ENCODE measurements around the gene KAT5. TPM values are rescaled to one million over a fixed set of nuclear protein-coding genes. Genes with fewer than 3 reads are reported as not detected.
A peak's percentile ranks its signal among the peaks of the same experiment; 100 is the strongest.

KAT5 gene
- total and polyA plus RNA-seq, 2 donors (not counting 3 experiments of a cell fraction or from before 2014, with no cell fraction given): 35.8 to 48.8 TPM

DNA sequence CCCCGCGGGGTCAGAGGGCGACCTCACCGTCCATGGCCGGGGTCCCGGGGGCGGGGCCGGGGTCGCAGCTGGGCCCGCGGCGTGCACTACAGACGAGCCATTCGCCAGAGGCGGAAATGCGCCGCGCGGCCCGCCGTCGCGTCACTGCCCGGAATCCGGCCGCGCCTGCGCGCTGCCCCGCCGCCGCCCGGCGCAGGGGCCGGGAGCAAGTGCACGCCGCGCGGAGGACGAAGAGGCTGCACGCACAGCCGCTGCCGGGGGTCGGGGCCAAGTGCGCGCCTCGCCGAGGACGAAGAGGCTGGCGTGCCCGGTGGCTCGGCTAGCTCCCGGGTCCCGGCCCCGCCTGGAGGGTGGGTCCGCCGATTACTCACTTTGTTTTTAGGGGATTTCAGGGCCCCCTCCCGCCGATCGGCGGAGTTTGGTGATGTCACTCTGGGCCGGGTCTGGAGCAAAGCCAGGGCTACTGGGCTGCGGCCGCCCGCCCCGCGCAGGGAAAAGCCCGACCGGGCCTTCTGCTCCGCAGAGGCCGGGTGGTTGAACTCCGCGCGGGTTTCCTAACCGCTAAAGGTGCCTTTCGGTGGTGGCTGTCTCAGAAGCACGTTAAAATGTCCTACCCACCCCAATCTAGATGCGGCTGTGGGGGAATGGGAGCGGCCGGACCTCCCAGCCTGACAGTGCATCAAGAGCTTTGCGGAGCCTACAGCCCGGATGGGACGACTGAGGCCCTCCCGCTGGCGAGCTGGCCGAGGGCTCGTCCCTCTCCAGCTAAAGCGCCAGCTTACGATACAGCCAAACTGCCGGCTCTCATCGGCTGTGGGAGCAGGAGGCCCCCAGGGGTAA, 49.0 kb upstream of the KAT5 start, which contains the start of gene RELA:
TSS of gene RELA (minus strand) at position 118 of the 840 bp plus-strand sequence. CDS start at position 34, 84 bp downstream.
- TF ChIP-seq MAX (IDR thresholded peaks at IDR 0.05; ENCODE audit: insufficient read depth, insufficient read length) (peak; percentile 1), POLR2AphosphoS5 (IDR thresholded peaks at IDR 0.05; ENCODE audit: insufficient read depth, low read depth, low read length) (peak; percentile 89), FOS (IDR thresholded peaks at IDR 0.05; ENCODE audit: borderline replicate concordance, insufficient read depth, low read length) (peak; percentile 58), POLR2A (IDR thresholded peaks at IDR 0.05; ENCODE audit: low read depth, low read length) (peak; percentile 87), GATA2 (IDR thresholded peaks at IDR 0.05; ENCODE audit: insufficient read depth, insufficient read length, low read depth, low read length) (no peak)
- peak; percentile 87 for FAIRE-seq

More for the DNA sequence above, 49.0 kb upstream of the KAT5 start, which contains the start of gene RELA:
- Histone ChIP-seq H3K4me3 (replicated peaks in 1 of 3; ENCODE audit: insufficient read depth in 1 of 3, low read depth in 1 of 3, low read length in 3 of 3) (peak within 1 kb of the TSS; percentile 34 to 94 (median 77)), H3K36me3 (ENCODE audit: control insufficient read depth in 2 of 2, extremely low read depth in 1 of 2, insufficient read depth in 2 of 2, low read length in 2 of 2) (peaks cover 12 to 32% of the 10 kb centered on the region in 2 experiments), H3K4me2 (ENCODE audit: insufficient read depth, low read length) (peak within 1 kb of the TSS; percentile 75), H3K9me1 (replicated peaks; ENCODE audit: control insufficient read depth, extremely low read depth, insufficient read depth, low read length) (no peaks in the 10 kb centered on the region), H3K9ac (replicated peaks; ENCODE audit: extremely low read depth, insufficient read depth, low read length) (peak within 1 kb of the TSS; percentile 90), H3K9me3 (replicated peaks; ENCODE audit: control insufficient read depth, insufficient read depth, low read length) (no peaks in the 10 kb centered on the region), H3K27me3 (ENCODE audit: control insufficient read depth in 2 of 2, insufficient read depth in 2 of 2, low read length in 2 of 2) (no peaks in the 10 kb centered on the region), H3K27ac (ENCODE audit: insufficient read depth, low read depth, low read length) (peak within 1 kb of the TSS; percentile 91), H4K20me1 (replicated peaks; ENCODE audit: control insufficient read depth, extremely low read depth, insufficient read depth, low read length) (no peaks in the 10 kb centered on the region), H3K79me2 (ENCODE audit: control insufficient read depth, insufficient read depth, low read length) (peaks cover 36% of the 10 kb centered on the region), H2AFZ (ENCODE audit: low read depth, low read length) (peak within 1 kb of the TSS; percentile 62), H3K4me1 (ENCODE audit: control insufficient read depth, extremely low read depth, insufficient read depth, low read length) (peaks cover 18% of the 10 kb centered on the region)
- dilution Hi-C loops (cut with MboI; ENCODE audit: extremely low pct_ligation_motif_present, low sequenced_read_pairs) (no loop called here), intact Hi-C loops (cut with micrococcal nuclease) (loop anchor here (1.0 kb wide), 3 partner anchors 10 to 49 kb away; partner anchors contain the start of genes KAT5 and SIPA1)
- BruUV-seq (replicated peaks): TSS peak; percentile 84
- ChIA-PET CTCF (interaction anchor here (0.7 to 1.9 kb wide), 9 partner anchors 10 to 326 kb away, joined by 3 to 14 read pairs (median 4); partner anchors contain the start of genes FAM89B, KAT5, RNASEH2C and SIPA1), POLR2A (interaction anchor here (0.6 to 2.6 kb wide), 7 partner anchors 10 to 340 kb away, joined by 3 to 19 read pairs (median 4); partner anchors contain the start of genes RNASEH2C and SIPA1)
- DNase-seq (ENCODE audit: low read depth, low spot score): peak; percentile 92

Data from endothelial cell of umbilical vein (primary cell).